ENCODE measurements around the gene PLA2G15.

Gene PLA2G15

DNA sequence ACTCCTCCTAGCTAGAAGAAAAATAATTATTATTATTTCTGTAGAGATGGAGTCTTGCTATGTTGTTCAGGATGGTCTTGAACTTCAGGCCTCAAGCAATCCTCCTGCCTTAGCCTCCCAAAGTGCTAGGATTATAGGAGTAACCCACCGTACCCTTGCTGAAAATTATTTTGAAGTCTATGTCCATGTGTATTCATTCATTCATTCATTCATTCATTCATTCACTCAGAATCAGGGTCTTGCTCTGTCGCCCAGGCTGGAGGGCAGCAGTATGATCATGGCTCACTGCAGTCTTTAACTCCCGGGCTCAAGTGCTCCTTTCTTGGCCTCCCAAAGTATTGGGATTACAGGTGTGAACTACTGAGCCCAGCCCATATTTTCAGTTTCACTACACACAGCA, 61.5 kb downstream of the PLA2G15 start:
- Histone ChIP-seq H3K27ac (ENCODE audit: low read depth, low read length) (no peak overlapping the region), H3K4me3 (ENCODE audit: low read length) (no peak overlapping the region), H3K4me1 (ENCODE audit: control insufficient read depth, insufficient read depth, low read length) (peaks cover 12% of the 10 kb centered on the region), H3K27me3 (ENCODE audit: control insufficient read depth, insufficient read depth, low read length) (no peaks in the 10 kb centered on the region), H3K9ac (ENCODE audit: low read length) (no peak overlapping the region), H3K36me3 (ENCODE audit: control insufficient read depth, insufficient read depth, low read length) (peaks cover 10% of the 10 kb centered on the region)

DNA sequence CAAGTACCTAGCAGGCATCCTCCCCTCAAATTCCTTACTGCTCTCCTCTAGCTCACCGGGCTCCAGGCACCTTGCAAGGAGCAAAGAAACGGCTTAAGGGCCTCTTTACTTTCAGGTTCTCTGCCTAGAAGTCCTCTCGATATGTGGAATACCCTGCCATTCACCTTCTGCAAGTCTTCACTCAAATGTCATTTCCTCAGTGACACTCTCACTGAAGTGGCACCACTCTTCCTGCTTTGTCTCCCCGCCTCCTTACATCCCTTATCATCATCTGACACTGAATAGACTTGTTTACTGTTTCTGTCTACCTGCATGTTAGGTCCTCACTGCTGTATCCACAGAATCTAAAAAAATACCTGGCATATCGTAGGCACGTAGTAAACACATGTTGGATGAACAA, 64.6 kb downstream of the PLA2G15 start:
- Histone ChIP-seq H3K36me3 (ENCODE audit: control insufficient read depth, insufficient read depth, low read length) (peaks cover 6% of the 10 kb centered on the region), H3K27ac (ENCODE audit: low read depth, low read length) (no peak overlapping the region), H3K4me1 (ENCODE audit: control insufficient read depth, insufficient read depth, low read length) (peaks cover 15% of the 10 kb centered on the region), H3K9ac (ENCODE audit: low read length) (no peak overlapping the region), H3K4me3 (ENCODE audit: low read length) (peak overlapping the region; percentile 100), H3K27me3 (ENCODE audit: control insufficient read depth, insufficient read depth, low read length) (no peaks in the 10 kb centered on the region)

DNA sequence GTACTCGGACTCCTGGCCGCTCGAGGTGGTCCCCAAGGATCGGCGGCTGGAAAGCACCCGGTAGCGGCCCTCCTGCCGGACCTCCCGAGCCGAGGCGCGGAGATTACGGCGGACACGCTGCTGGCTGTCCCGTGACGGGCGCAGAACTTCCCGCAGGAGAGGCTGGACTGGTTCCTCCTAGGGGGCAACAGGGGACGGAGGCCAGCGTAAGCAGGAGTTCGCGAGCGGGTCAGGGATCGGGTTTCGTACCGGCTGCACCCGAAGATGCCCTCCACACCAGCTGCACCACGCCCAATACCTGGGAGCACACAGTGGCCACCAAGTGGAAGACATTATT, 65.2 kb downstream of the PLA2G15 start:
- Histone ChIP-seq H3K9ac (ENCODE audit: low read length) (peak overlapping the region; percentile 96), H3K4me3 (ENCODE audit: low read length) (peak overlapping the region; percentile 100), H3K27me3 (ENCODE audit: control insufficient read depth, insufficient read depth, low read length) (no peaks in the 10 kb centered on the region), H3K4me1 (ENCODE audit: control insufficient read depth, insufficient read depth, low read length) (peaks cover 15% of the 10 kb centered on the region), H3K27ac (ENCODE audit: low read depth, low read length) (peak overlapping the region; percentile 84), H3K36me3 (ENCODE audit: control insufficient read depth, insufficient read depth, low read length) (peaks cover 6% of the 10 kb centered on the region)

Data from rectal smooth muscle tissue (tissue), 1 donor.